Neural cell (in vitro differentiated cells): ENCODE results near the gene PHACTR3. TPM values are rescaled to one million over a fixed set of nuclear protein-coding genes. Genes with fewer than 3 reads are reported as not detected.

Experiments used
- H2AFZ ChIP-seq: fragments of 200-600, 300-800 bp; sonication (generic), shearing (Covaris generic); 2 replicates; pipeline ENCODE4 v1.6.0; 2014; ENCODE audit warnings: low read depth, mild to moderate bottlenecking, antibody characterized with exemption, low read length, moderate library complexity
- H3F3A ChIP-seq: fragments of 200-600 bp; shearing (Covaris generic); 2 replicates; pipeline ENCODE4 v1.6.1; 2016; ENCODE audit warnings: mild to moderate bottlenecking, moderate library complexity, mixed read lengths, antibody characterized with exemption, low read length; ENCODE audit not compliant: insufficient read depth, poor library complexity, severe bottlenecking
- H3K27ac ChIP-seq: fragments of 200-600, 300-800 bp; sonication (generic), shearing (Covaris generic); 2 replicates; pipeline ENCODE4 v1.5.1; 2014; ENCODE audit warnings: mild to moderate bottlenecking, low read length, moderate library complexity
- H3K27me3 ChIP-seq: fragments of 300-800, 200-600 bp; sonication (generic), shearing (Covaris generic); 2 replicates; pipeline ENCODE4 v1.6.0; 2014; ENCODE audit warnings: mild to moderate bottlenecking, low read depth, low read length, moderate library complexity; ENCODE audit not compliant: insufficient read depth
- H3K36me3 ChIP-seq: fragments of 300-800, 200-600 bp; sonication (generic), shearing (Covaris generic); 2 replicates; pipeline ENCODE4 v1.5.1; 2014; ENCODE audit warnings: mild to moderate bottlenecking, antibody characterized with exemption, low read length, moderate library complexity; ENCODE audit not compliant: insufficient read depth
- H3K4me2 ChIP-seq: fragments of 300-800, 200-600 bp; sonication (generic), shearing (Covaris generic); 2 replicates; pipeline ENCODE4 v1.6.0; 2014; ENCODE audit warnings: mild to moderate bottlenecking, low read length
- H3K4me3 ChIP-seq: fragments of 300-800, 200-600 bp; sonication (generic), shearing (Covaris generic); 2 replicates; pipeline ENCODE4 v1.5.1; 2014; ENCODE audit warnings: mild to moderate bottlenecking, low read length, moderate library complexity
- H3K79me2 ChIP-seq: fragments of 200-600 bp; shearing (Covaris generic); replicated peaks from 2 replicates; pipeline ENCODE4 v1.6.0; 2014; ENCODE audit warnings: mild to moderate bottlenecking, low read length, moderate library complexity; ENCODE audit not compliant: insufficient read depth
- H3K9ac ChIP-seq: fragments of 300-800, 200-600 bp; sonication (generic), shearing (Covaris generic); 2 replicates; pipeline ENCODE4 v1.6.1; 2016; ENCODE audit warnings: mild to moderate bottlenecking, low read length, mixed read lengths
- H3K9me2 ChIP-seq: fragments of 200-600 bp; shearing (Covaris generic); 2 replicates; pipeline ENCODE4 v1.6.1; 2016; ENCODE audit warnings: mild to moderate bottlenecking, low read length, mixed read lengths; ENCODE audit not compliant: insufficient read depth
- H3K9me3 ChIP-seq: fragments of 200-600, 300-800 bp; sonication (generic), shearing (Covaris generic); 2 replicates; pipeline ENCODE4 v1.6.1; 2016; ENCODE audit warnings: mild to moderate bottlenecking, mixed run types, low read length, moderate library complexity, mixed read lengths
- H4K20me1 ChIP-seq: fragments of 200-600 bp; shearing (Covaris generic); 2 replicates; pipeline ENCODE4 v1.6.1; 2016; ENCODE audit warnings: mild to moderate bottlenecking, mixed run types; ENCODE audit not compliant: insufficient read depth
- EP300 ChIP-seq: fragments of 450-650 bp; conservative IDR thresholded peaks from 2 replicates; pipeline ENCODE4 v1.6.1; 2014; ENCODE audit warnings: antibody characterized with exemption, mild to moderate bottlenecking, moderate library complexity; ENCODE audit not compliant: poor library complexity, severe bottlenecking
- EZH2 ChIP-seq: fragments of 200-600, 300-800 bp; shearing (Covaris generic), sonication (generic); IDR thresholded peaks from 2 replicates; pipeline ENCODE4 v1.6.1; 2014; ENCODE audit warnings: antibody characterized with exemption, low read length, borderline replicate concordance, mild to moderate bottlenecking; ENCODE audit not compliant: insufficient read depth, poor library complexity, severe bottlenecking
- MXI1 ChIP-seq: fragments of 450-650 bp; conservative IDR thresholded peaks from 2 replicates; pipeline ENCODE4 v1.6.1; 2014; ENCODE audit warnings: antibody characterized with exemption, mild to moderate bottlenecking; ENCODE audit not compliant: poor library complexity, severe bottlenecking
- POLR2AphosphoS5 ChIP-seq: IDR thresholded peaks from 2 replicates; pipeline ENCODE4 v1.6.1; 2012
- RAD21 ChIP-seq: fragments of 450-650 bp; conservative IDR thresholded peaks from 2 replicates; pipeline ENCODE4 v1.6.1; 2014; ENCODE audit warnings: antibody characterized with exemption, mild to moderate bottlenecking, moderate library complexity
- SMC3 ChIP-seq: fragments of 450-650 bp; conservative IDR thresholded peaks from 2 replicates; pipeline ENCODE4 v1.6.1; 2014; ENCODE audit warnings: antibody characterized with exemption, mild to moderate bottlenecking, moderate library complexity; ENCODE audit not compliant: poor library complexity
- TAF1 ChIP-seq: IDR thresholded peaks from 2 replicates; pipeline ENCODE4 v1.6.1; 2012; ENCODE audit warnings: low read depth
- polyA plus RNA-seq: library from polyadenylated mRNA; depleted of rRNA; stranded (reverse); fragments of >200 nt; gene quantifications from 2 replicates; pipeline ENCODE4 v1.2.3, GENCODE V29; 2014
- TF ChIP-seq, protein P1 (sequence below): IDR thresholded peaks from 2 replicates; pipeline ENCODE4 v1.6.1; 2012; ENCODE audit warnings: borderline replicate concordance
- TF ChIP-seq, protein P2 (sequence below): fragments of 450-650 bp; IDR thresholded peaks from 2 replicates; pipeline ENCODE4 v1.5.1; 2014; ENCODE audit warnings: antibody characterized with exemption, mild to moderate bottlenecking, moderate library complexity; ENCODE audit not compliant: poor library complexity, severe bottlenecking

The PHACTR3 gene
- polyA plus RNA-seq, 1 donor from 2014 or later: 1.3 TPM

DNA sequence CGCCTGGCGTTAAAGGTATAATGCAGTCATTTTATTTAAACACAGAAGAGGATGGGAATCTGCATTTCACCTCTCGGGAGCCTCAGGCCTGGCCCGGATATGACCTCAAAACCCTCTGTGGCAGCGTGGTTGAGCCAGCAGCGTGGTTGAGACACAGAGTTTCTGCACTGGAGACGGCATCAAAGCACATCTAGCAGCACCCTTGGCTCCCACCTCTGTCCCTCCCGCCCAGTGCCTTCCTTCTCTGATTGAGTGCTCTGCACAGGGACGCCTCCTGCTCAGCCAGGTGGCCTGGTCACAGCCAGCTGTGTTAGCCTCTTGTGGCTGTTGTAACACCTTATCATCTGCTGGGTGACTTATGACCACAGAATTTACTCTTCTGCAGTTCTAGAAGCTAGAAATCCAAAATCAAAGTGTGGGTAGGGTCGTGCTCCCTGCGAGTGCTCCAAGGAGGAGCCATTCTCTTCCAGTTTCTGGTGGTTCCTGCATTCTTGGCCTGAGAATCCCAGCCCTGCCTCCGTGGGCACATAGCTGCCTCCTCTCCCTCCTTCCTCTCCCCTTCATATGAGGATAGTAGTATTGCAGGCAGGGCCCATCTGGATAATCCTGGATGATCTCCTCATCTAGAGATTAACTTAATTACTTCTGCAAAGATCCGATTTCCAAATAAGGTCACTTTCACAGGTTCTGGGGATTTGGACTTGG lies 172.4 kb downstream of the PHACTR3 start:
- Histone ChIP-seq H3K9me2 (no peaks in the 10 kb centered on the region), H3K36me3 (no peaks in the 10 kb centered on the region), H3K9me3 (peaks cover 11% of the 10 kb centered on the region), H3K4me2 (no peak overlapping the region), H3K27me3 (no peaks in the 10 kb centered on the region), H3K79me2 (no peaks in the 10 kb centered on the region), H2AFZ (no peak overlapping the region), H3K9ac (no peak overlapping the region), H3K4me3 (no peak overlapping the region), H3F3A (no peaks in the 10 kb centered on the region), H3K27ac (no peak overlapping the region), H4K20me1 (no peaks in the 10 kb centered on the region)
- TF ChIP-seq, protein P1, sequence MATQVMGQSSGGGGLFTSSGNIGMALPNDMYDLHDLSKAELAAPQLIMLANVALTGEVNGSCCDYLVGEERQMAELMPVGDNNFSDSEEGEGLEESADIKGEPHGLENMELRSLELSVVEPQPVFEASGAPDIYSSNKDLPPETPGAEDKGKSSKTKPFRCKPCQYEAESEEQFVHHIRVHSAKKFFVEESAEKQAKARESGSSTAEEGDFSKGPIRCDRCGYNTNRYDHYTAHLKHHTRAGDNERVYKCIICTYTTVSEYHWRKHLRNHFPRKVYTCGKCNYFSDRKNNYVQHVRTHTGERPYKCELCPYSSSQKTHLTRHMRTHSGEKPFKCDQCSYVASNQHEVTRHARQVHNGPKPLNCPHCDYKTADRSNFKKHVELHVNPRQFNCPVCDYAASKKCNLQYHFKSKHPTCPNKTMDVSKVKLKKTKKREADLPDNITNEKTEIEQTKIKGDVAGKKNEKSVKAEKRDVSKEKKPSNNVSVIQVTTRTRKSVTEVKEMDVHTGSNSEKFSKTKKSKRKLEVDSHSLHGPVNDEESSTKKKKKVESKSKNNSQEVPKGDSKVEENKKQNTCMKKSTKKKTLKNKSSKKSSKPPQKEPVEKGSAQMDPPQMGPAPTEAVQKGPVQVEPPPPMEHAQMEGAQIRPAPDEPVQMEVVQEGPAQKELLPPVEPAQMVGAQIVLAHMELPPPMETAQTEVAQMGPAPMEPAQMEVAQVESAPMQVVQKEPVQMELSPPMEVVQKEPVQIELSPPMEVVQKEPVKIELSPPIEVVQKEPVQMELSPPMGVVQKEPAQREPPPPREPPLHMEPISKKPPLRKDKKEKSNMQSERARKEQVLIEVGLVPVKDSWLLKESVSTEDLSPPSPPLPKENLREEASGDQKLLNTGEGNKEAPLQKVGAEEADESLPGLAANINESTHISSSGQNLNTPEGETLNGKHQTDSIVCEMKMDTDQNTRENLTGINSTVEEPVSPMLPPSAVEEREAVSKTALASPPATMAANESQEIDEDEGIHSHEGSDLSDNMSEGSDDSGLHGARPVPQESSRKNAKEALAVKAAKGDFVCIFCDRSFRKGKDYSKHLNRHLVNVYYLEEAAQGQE: no peak
- TF ChIP-seq POLR2AphosphoS5 (no peak), TAF1 (no peak), MXI1 (no peak), RAD21 (no peak), SMC3 (no peak), EZH2 (no peak), EP300 (no peak)
- TF ChIP-seq, protein P2, sequence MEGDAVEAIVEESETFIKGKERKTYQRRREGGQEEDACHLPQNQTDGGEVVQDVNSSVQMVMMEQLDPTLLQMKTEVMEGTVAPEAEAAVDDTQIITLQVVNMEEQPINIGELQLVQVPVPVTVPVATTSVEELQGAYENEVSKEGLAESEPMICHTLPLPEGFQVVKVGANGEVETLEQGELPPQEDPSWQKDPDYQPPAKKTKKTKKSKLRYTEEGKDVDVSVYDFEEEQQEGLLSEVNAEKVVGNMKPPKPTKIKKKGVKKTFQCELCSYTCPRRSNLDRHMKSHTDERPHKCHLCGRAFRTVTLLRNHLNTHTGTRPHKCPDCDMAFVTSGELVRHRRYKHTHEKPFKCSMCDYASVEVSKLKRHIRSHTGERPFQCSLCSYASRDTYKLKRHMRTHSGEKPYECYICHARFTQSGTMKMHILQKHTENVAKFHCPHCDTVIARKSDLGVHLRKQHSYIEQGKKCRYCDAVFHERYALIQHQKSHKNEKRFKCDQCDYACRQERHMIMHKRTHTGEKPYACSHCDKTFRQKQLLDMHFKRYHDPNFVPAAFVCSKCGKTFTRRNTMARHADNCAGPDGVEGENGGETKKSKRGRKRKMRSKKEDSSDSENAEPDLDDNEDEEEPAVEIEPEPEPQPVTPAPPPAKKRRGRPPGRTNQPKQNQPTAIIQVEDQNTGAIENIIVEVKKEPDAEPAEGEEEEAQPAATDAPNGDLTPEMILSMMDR: no peak

DNA sequence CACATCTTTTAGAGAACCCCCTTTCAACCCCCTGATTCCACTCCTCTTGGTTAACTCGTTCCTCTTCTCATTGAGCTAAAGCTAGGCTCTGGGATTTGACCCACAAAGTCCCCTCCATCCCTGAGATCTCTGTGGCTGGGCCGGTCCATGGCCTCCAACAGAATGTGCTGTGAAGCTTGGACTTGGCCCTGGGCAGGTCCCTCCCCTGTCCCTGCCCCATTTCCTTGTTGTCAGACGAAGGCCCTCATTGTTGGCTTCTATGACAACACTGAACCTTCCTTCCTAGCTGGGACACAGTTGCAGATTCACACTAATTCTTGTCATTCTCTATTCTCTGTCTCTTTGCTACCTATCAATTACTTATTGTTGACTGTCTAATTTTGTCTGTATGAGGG lies 173.0 kb downstream of the PHACTR3 start:
- Histone ChIP-seq H3K36me3 (no peaks in the 10 kb centered on the region), H3K9me2 (no peaks in the 10 kb centered on the region), H3K9me3 (peaks cover 11% of the 10 kb centered on the region), H3K4me2 (no peak overlapping the region), H3F3A (no peaks in the 10 kb centered on the region), H3K27me3 (no peaks in the 10 kb centered on the region), H3K79me2 (no peaks in the 10 kb centered on the region), H3K9ac (no peak overlapping the region), H3K4me3 (no peak overlapping the region), H3K27ac (no peak overlapping the region), H2AFZ (no peak overlapping the region), H4K20me1 (no peaks in the 10 kb centered on the region)
- TF ChIP-seq, protein P2: no peak
- TF ChIP-seq EP300 (no peak), TAF1 (no peak), SMC3 (no peak), RAD21 (no peak), EZH2 (no peak), MXI1 (no peak), POLR2AphosphoS5 (no peak)
- TF ChIP-seq, protein P1: no peak
